ENCODE measurements around the gene FAM114A1. TPM values are rescaled to one million over a fixed set of nuclear protein-coding genes. Genes with fewer than 3 reads are reported as not detected.
A peak's percentile ranks its signal among the peaks of the same experiment; 100 is the strongest.

Gene FAM114A1
- total RNA-seq, 1 donor from 2014 or later = 11.3 TPM

DNA sequence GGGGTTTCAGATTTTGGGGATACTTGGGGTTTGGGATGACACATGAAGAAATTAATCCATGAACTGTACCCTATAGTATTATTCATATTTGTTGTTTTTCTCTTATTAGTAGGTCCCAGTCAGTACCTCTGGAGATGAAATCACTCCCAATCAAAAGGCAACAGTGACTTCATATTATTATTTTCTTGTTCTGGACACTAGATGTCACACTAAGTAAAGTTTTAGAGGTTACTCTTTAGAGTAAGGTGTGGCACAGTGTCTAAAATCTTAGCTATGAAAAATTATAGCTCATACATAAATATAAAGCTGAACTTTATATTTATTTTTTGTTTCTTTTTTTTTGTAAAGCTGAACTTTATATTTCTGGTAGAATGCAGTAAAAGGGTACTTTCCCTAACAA lies 35.1 kb downstream of the FAM114A1 start:
- Mint-ChIP-seq H3K27me3 (ENCODE audit: low read depth) (no peaks in the 10 kb centered on the region), H3K27ac (ENCODE audit: unreplicated experiment) (no peak overlapping the region), H3K4me1 (peaks cover 3% of the 10 kb centered on the region), H3K36me3 (ENCODE audit: low read depth) (no peaks in the 10 kb centered on the region), H3K4me3 (no peak overlapping the region), H3K9me3 (no peaks in the 10 kb centered on the region)
- TF ChIP-seq, protein P1, sequence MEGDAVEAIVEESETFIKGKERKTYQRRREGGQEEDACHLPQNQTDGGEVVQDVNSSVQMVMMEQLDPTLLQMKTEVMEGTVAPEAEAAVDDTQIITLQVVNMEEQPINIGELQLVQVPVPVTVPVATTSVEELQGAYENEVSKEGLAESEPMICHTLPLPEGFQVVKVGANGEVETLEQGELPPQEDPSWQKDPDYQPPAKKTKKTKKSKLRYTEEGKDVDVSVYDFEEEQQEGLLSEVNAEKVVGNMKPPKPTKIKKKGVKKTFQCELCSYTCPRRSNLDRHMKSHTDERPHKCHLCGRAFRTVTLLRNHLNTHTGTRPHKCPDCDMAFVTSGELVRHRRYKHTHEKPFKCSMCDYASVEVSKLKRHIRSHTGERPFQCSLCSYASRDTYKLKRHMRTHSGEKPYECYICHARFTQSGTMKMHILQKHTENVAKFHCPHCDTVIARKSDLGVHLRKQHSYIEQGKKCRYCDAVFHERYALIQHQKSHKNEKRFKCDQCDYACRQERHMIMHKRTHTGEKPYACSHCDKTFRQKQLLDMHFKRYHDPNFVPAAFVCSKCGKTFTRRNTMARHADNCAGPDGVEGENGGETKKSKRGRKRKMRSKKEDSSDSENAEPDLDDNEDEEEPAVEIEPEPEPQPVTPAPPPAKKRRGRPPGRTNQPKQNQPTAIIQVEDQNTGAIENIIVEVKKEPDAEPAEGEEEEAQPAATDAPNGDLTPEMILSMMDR (conservative IDR thresholded peaks at IDR 0.05) = peak; percentile 67
- no peak for DNase-seq (ENCODE audit: low read depth, low spot score)

DNA sequence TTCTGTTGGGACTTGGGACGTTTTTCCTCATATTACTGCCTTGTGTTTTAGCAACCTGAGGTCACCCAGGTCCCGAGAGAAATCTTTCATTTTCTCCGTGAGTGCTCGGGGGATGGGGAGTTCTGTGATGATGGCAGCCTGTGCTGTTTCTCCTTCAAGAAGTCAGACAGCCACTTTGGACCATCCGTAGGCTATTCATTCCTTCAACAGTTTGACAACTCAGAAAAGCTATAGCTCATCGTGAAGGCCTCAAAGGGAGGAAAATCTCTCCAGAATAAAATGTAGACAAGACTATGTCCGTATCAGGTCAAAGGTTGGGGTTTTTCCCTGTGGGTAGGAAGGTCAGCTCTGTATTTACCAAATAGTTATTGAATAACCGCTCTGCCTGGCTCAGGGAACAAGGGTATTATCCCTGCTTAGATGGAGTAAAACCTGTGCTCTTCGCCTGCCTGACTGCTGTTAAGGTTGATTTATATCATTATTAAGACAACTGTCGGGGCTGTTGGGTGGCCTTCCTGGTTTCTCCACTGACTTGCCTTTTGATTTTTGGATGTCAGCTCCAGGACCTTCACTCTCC lies 36.6 kb downstream of the FAM114A1 start:
- peaks cover 3% of the 10 kb centered on the region for H3K4me1 Mint-ChIP-seq
- TF ChIP-seq, protein P1 (conservative IDR thresholded peaks at IDR 0.05) = no peak
- no peak overlapping the region for H3K27ac Mint-ChIP-seq (ENCODE audit: unreplicated experiment)
- H3K9me3 Mint-ChIP-seq = no peaks in the 10 kb centered on the region
- no peaks in the 10 kb centered on the region for H3K27me3 Mint-ChIP-seq (ENCODE audit: low read depth)
- no peak for DNase-seq (ENCODE audit: low read depth, low spot score)
- no peaks in the 10 kb centered on the region for H3K36me3 Mint-ChIP-seq (ENCODE audit: low read depth)
- no peak overlapping the region for H3K4me3 Mint-ChIP-seq

DNA sequence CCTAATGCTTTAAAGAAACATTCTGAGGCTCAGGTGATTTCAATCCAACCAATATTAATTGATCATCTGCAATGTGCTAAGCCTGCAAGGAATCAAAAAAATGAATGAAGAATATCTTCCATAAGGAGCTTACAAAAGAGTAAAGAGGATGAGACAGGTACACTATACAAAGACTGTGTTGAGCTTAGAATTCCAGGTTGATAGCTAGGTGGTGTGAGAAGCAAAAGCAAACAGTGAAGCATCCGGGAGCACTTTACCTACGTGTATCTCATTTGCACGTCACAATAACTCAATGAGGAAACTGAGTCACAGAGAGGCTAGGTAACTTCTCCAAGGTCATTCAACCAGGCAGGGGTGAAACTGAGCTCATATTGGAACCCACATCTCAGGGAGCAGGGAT lies 37.1 kb downstream of the FAM114A1 start:
- Mint-ChIP-seq H3K27me3 (ENCODE audit: low read depth) (no peaks in the 10 kb centered on the region), H3K27ac (ENCODE audit: unreplicated experiment) (no peak overlapping the region), H3K9me3 (no peaks in the 10 kb centered on the region), H3K36me3 (ENCODE audit: low read depth) (no peaks in the 10 kb centered on the region), H3K4me3 (no peak overlapping the region), H3K4me1 (peaks cover 3% of the 10 kb centered on the region)
- TF ChIP-seq, protein P1 (conservative IDR thresholded peaks at IDR 0.05) = no peak
- no peak for DNase-seq (ENCODE audit: low read depth, low spot score)

DNA sequence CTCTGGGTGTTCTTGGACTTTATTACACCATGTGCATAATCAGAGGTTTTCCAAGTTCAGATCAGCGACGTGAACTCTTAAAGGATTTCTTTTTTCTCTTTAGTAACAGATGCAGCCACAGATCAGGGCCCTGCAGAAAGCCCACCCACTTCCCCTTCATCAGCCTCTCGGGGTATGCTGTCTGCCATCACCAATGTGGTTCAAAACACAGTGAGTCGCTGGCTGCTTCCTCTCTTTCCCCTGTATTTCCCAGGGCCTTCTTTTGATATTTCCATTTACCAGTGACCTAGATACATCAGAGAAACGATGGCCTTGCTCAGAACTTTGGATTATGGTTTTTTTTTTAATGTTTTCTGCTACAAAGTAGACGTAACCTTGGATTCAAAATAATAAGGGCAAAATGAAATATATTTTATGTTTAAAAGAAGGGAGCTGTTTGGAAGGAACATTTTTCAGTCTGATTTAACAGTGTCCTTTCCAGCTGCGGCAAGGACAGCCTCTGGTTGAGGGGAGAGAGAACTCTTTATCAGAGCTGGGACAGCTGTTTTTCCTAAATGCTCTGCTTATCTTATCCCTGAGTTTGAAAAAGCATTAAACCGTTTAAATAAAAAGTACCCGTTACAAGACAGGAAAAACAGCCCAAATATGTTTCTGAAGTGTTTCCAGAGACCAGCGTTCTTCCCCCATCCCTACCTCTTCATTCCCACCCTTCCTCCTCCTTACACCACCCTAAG lies 38.2 kb downstream of the FAM114A1 start:
- H3K4me3 Mint-ChIP-seq = no peak overlapping the region
- no peak overlapping the region for H3K27ac Mint-ChIP-seq (ENCODE audit: unreplicated experiment)
- no peaks in the 10 kb centered on the region for H3K36me3 Mint-ChIP-seq (ENCODE audit: low read depth)
- H3K9me3 Mint-ChIP-seq = no peaks in the 10 kb centered on the region
- no peaks in the 10 kb centered on the region for H3K27me3 Mint-ChIP-seq (ENCODE audit: low read depth)
- H3K4me1 Mint-ChIP-seq = peaks cover 3% of the 10 kb centered on the region
- TF ChIP-seq, protein P1 (conservative IDR thresholded peaks at IDR 0.05) = no peak
- no peak for DNase-seq (ENCODE audit: low read depth, low spot score)

DNA sequence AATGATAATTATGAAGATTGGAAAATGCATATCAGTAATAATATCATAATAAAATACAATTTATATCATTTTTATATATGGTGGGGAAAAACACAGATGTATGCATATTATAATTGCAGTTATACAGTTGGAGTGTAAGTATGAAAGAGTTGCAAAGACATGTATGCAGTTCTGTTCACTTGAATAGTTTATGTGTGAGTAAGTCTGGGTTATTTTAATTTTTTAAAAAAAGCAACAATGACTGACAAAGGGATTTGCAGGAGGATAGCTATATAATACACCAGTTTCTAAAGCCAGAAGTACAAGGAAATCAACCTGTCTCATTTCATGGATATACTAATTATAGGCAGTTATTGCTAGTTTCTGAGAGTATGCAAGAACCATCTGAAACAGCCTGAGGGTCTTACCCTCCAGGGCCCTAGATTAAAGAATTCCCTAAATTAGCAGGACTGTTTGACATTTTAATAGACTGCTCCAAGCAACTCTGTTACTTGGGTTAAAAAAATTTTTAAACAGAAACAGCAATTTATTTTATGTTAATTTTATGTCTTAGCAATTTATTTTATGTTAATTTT lies 40.2 kb downstream of the FAM114A1 start:
- no peaks in the 10 kb centered on the region for H3K36me3 Mint-ChIP-seq (ENCODE audit: low read depth)
- peaks cover 3% of the 10 kb centered on the region for H3K4me1 Mint-ChIP-seq
- TF ChIP-seq, protein P1 (conservative IDR thresholded peaks at IDR 0.05) = no peak
- H3K27me3 Mint-ChIP-seq (ENCODE audit: low read depth) = no peaks in the 10 kb centered on the region
- no peak overlapping the region for H3K4me3 Mint-ChIP-seq
- no peak for DNase-seq (ENCODE audit: low read depth, low spot score)
- no peak overlapping the region for H3K27ac Mint-ChIP-seq (ENCODE audit: unreplicated experiment)
- H3K9me3 Mint-ChIP-seq = no peaks in the 10 kb centered on the region
